ENCODE data around the gene PLPP6.

DNA sequence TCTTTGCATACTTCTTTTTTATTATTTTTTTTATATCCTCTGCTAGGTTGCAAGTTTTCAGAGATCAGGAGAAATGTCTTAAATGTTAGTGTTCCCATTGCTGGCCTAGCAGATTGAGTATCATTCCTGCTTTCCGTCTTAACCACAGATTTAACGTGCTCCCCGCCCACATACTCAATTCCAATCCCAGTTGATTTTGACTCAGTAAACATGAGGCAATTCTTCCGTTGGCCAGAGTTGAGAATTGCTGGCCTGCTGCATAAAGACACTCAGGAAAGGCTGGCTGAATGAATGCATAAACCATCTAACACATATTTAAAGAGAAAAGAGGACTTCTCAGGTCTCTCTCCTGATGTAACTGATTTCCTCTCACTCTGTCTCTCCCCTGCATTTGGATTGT, 46.8 kb upstream of the PLPP6 start:
- TF ChIP-seq FOXM1 (IDR thresholded peaks at IDR 0.05; ENCODE audit: borderline replicate concordance) (no peak), CTBP1 (IDR thresholded peaks at IDR 0.05; ENCODE audit: borderline replicate concordance) (no peak)
